ENCODE measurements around the gene KLHL17. TPM values are rescaled to one million over a fixed set of nuclear protein-coding genes. Genes with fewer than 3 reads are reported as not detected.

Gene KLHL17
- total RNA-seq, 2 experiments from 2014 or later = 19.4 to 20.2 TPM

GRCh38 chr1:934991-935750, 25.2 kb upstream of the KLHL17 start:
- intact Hi-C loops (cut with micrococcal nuclease) = no loop called here
- H3K4me3 Mint-ChIP-seq = no peak overlapping the region
- H3K27ac Mint-ChIP-seq = no peak overlapping the region
- no peak for DNase-seq
- CTCF ChIA-PET = no interaction called here
- no peaks in the 10 kb centered on the region for H3K36me3 Mint-ChIP-seq (ENCODE audit: low read depth)
- H3K4me1 Mint-ChIP-seq (ENCODE audit: low read depth) = peaks cover 6% of the 10 kb centered on the region
- H3K9me3 Mint-ChIP-seq = no peaks in the 10 kb centered on the region
- peaks cover 25% of the 10 kb centered on the region for H3K27me3 Mint-ChIP-seq (ENCODE audit: low read depth)

GRCh38 chr1:935751-936231, 24.6 kb upstream of the KLHL17 start:
- Mint-ChIP-seq H3K9me3 (no peaks in the 10 kb centered on the region), H3K4me1 (ENCODE audit: low read depth) (peaks cover 8% of the 10 kb centered on the region), H3K4me3 (no peak overlapping the region), H3K36me3 (ENCODE audit: low read depth) (no peaks in the 10 kb centered on the region), H3K27me3 (ENCODE audit: low read depth) (peaks cover 28% of the 10 kb centered on the region), H3K27ac (no peak overlapping the region)
- CTCF ChIA-PET = no interaction called here
- intact Hi-C loops (cut with micrococcal nuclease) = no loop called here
- no peak for DNase-seq

GRCh38 chr1:936348-937264, 23.8 kb upstream of the KLHL17 start:
- Mint-ChIP-seq H3K27ac (no peak overlapping the region), H3K4me1 (ENCODE audit: low read depth) (peaks cover 13% of the 10 kb centered on the region), H3K4me3 (no peak overlapping the region), H3K27me3 (ENCODE audit: low read depth) (peaks cover 28% of the 10 kb centered on the region), H3K9me3 (no peaks in the 10 kb centered on the region), H3K36me3 (ENCODE audit: low read depth) (no peaks in the 10 kb centered on the region)
- DNase-seq = no peak
- CTCF ChIA-PET = no interaction called here
- intact Hi-C loops (cut with micrococcal nuclease) = no loop called here

GRCh38 chr1:937521-937920, 22.9 kb upstream of the KLHL17 start:
- CTCF ChIA-PET = no interaction called here
- peaks cover 13% of the 10 kb centered on the region for H3K4me1 Mint-ChIP-seq (ENCODE audit: low read depth)

GRCh38 chr1:938088-938683, 22.2 kb upstream of the KLHL17 start:
- DNase-seq = no peak
- peaks cover 28% of the 10 kb centered on the region for H3K27me3 Mint-ChIP-seq (ENCODE audit: low read depth)

More at GRCh38 chr1:937521-937920, 22.9 kb upstream of the KLHL17 start:
- Mint-ChIP-seq H3K36me3 (ENCODE audit: low read depth) (no peaks in the 10 kb centered on the region), H3K27me3 (ENCODE audit: low read depth) (peaks cover 28% of the 10 kb centered on the region), H3K27ac (no peak overlapping the region), H3K4me3 (no peak overlapping the region), H3K9me3 (no peaks in the 10 kb centered on the region)
- intact Hi-C loops (cut with micrococcal nuclease) = no loop called here
- no peak for DNase-seq

GRCh38 chr1:938711-939489, 21.5 kb upstream of the KLHL17 start:
- H3K27ac Mint-ChIP-seq = no peak overlapping the region
- CTCF ChIA-PET = interaction anchor here (0.6 to 1.3 kb wide), 2 partner anchors 10 to 33 kb away, joined by 3 to 7 read pairs; no protein-coding TSS in a partner anchor
- no peak overlapping the region for H3K4me3 Mint-ChIP-seq
- no peak for DNase-seq
- no peaks in the 10 kb centered on the region for H3K36me3 Mint-ChIP-seq (ENCODE audit: low read depth)
- H3K9me3 Mint-ChIP-seq = no peaks in the 10 kb centered on the region
- peaks cover 13% of the 10 kb centered on the region for H3K4me1 Mint-ChIP-seq (ENCODE audit: low read depth)
- peaks cover 28% of the 10 kb centered on the region for H3K27me3 Mint-ChIP-seq (ENCODE audit: low read depth)
- intact Hi-C loops (cut with micrococcal nuclease) = no loop called here

More at GRCh38 chr1:938088-938683, 22.2 kb upstream of the KLHL17 start:
- intact Hi-C loops (cut with micrococcal nuclease) = no loop called here
- Mint-ChIP-seq H3K27ac (no peak overlapping the region), H3K4me3 (no peak overlapping the region), H3K4me1 (ENCODE audit: low read depth) (peaks cover 13% of the 10 kb centered on the region), H3K9me3 (no peaks in the 10 kb centered on the region), H3K36me3 (ENCODE audit: low read depth) (no peaks in the 10 kb centered on the region)
- CTCF ChIA-PET = interaction anchor here (0.6 to 1.3 kb wide), 2 partner anchors 10 to 32 kb away, joined by 3 to 7 read pairs; no protein-coding TSS in a partner anchor

GRCh38 chr1:939511-940106, 20.8 kb upstream of the KLHL17 start:
- H3K4me3 Mint-ChIP-seq = no peak overlapping the region
- H3K9me3 Mint-ChIP-seq = no peaks in the 10 kb centered on the region
- no peak overlapping the region for H3K27ac Mint-ChIP-seq
- peaks cover 13% of the 10 kb centered on the region for H3K4me1 Mint-ChIP-seq (ENCODE audit: low read depth)
- CTCF ChIA-PET = no interaction called here
- no peaks in the 10 kb centered on the region for H3K36me3 Mint-ChIP-seq (ENCODE audit: low read depth)
- intact Hi-C loops (cut with micrococcal nuclease) = loop anchor here (2.0 kb wide), 2 partner anchors 19 to 33 kb away; partner anchors contain the start of gene NOC2L
- no peak for DNase-seq
- H3K27me3 Mint-ChIP-seq (ENCODE audit: low read depth) = peaks cover 28% of the 10 kb centered on the region

GRCh38 chr1:940107-941014, 20.0 kb upstream of the KLHL17 start:
- peaks cover 3% of the 10 kb centered on the region for H3K36me3 Mint-ChIP-seq (ENCODE audit: low read depth)
- H3K4me1 Mint-ChIP-seq (ENCODE audit: low read depth) = peaks cover 10% of the 10 kb centered on the region
- CTCF ChIA-PET = interaction anchor here (1.2 kb wide), 1 partner anchor 36 kb away, joined by 5 read pairs; no protein-coding TSS in a partner anchor
- intact Hi-C loops (cut with micrococcal nuclease) = loop anchor here (2.0 kb wide), 2 partner anchors 18 to 34 kb away; partner anchors contain the start of gene NOC2L
- no peaks in the 10 kb centered on the region for H3K9me3 Mint-ChIP-seq
- no peak for DNase-seq
- H3K27ac Mint-ChIP-seq = no peak overlapping the region
- peaks cover 25% of the 10 kb centered on the region for H3K27me3 Mint-ChIP-seq (ENCODE audit: low read depth)
- peak overlapping the region; percentile 41 for H3K4me3 Mint-ChIP-seq

- no peaks in the 10 kb centered on the region for H3K9me3 Mint-ChIP-seq
- DNase-seq = no peak
- peaks cover 7% of the 10 kb centered on the region for H3K4me1 Mint-ChIP-seq (ENCODE audit: low read depth)
- H3K36me3 Mint-ChIP-seq (ENCODE audit: low read depth) = peaks cover 11% of the 10 kb centered on the region
- peak overlapping the region; percentile 46 for H3K4me3 Mint-ChIP-seq
- CTCF ChIA-PET = interaction anchor here (1.2 kb wide), 1 partner anchor 36 kb away, joined by 5 read pairs; no protein-coding TSS in a partner anchor
- no peak overlapping the region for H3K27ac Mint-ChIP-seq
- intact Hi-C loops (cut with micrococcal nuclease) = loop anchor here (2.0 kb wide), 2 partner anchors 18 to 34 kb away; partner anchors contain the start of gene NOC2L
- H3K27me3 Mint-ChIP-seq (ENCODE audit: low read depth) = peaks cover 20% of the 10 kb centered on the region
Measured at GRCh38 chr1:941015-941587, 19.3 kb upstream of the KLHL17 start.
